CD4-positive, alpha-beta T cell treated with Interleukin-21 for 1 hour (primary cell): ENCODE data around the gene RBM44.

Experiments used
- DNase-seq: peaks from one replicate; pipeline ENCODE4 v3.0.0-alpha.2; 2020

Gene RBM44

DNA sequence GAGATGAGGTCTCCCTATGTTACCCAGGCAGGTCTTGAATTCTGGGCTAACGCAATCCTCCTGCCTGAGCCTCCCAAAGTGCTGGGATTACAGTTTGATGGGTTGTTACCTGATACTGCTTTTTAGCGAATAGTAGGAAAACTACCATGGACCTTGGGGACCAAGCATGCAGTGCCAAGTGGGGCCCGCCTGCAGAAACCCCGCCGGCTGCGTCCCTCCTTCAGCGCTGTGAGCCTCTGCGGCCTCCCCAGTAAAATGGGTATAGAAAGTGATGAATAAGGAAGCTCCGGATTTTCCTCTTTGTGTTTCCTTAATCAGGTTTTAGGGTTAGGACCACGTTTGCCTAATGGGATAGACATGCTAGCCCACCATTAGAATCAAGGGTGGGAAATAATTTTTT lies 91.2 kb downstream of the RBM44 start:
- DNase-seq: no peak
